Spinal cord (tissue), 10 donors: ENCODE data around the gene KCNN4. TPM values are rescaled to one million over a fixed set of nuclear protein-coding genes. Genes with fewer than 3 reads are reported as not detected.
"Not testable (repeated sequence)": the region's sequence is repeated elsewhere in the genome, so short reads cannot be mapped to it uniquely, and the experiment has no call there.

Source experiments
- DNase-seq, 6 donors: peaks; one replicate each; pipeline versions ENCODE4 v3.0.0 to v3.0.0-alpha.2; 2013 to 2015; ENCODE audit warnings: low spot score in 6 of 6, low read depth in 4 of 6
- H3K27ac ChIP-seq: one replicate; pipeline ENCODE4 v1.5.1; 2013; ENCODE audit warnings: low read depth, low read length, control low read depth
- H3K27me3 ChIP-seq: one replicate; pipeline ENCODE4 v1.6.1; 2013; ENCODE audit warnings: low read length; ENCODE audit not compliant: control insufficient read depth, insufficient read depth
- H3K36me3 ChIP-seq: one replicate; pipeline ENCODE4 v1.6.1; 2013; ENCODE audit warnings: low read length; ENCODE audit not compliant: control insufficient read depth, insufficient read depth
- H3K4me1 ChIP-seq: one replicate; pipeline ENCODE4 v1.6.1; 2013; ENCODE audit warnings: low read length; ENCODE audit not compliant: control insufficient read depth, insufficient read depth
- H3K4me3 ChIP-seq: one replicate; pipeline ENCODE4 v1.5.1; 2013; ENCODE audit warnings: low read depth, low read length, control low read depth
- H3K9me3 ChIP-seq: one replicate; pipeline ENCODE4 v1.6.1; 2013; ENCODE audit warnings: low read length; ENCODE audit not compliant: control insufficient read depth, insufficient read depth
- WGBS: methylation state at CpG from one replicate; pipeline ENCODE4 v1.1.5; 2013; ENCODE audit warnings: missing lambda C conversion rate; ENCODE audit not compliant: insufficient coverage; 5-methylcytosine and 5-hydroxymethylcytosine counted together
- polyA plus RNA-seq, 2 donors: library from polyadenylated mRNA; unstranded; fragments of 120-200 nt; gene quantifications; one replicate each; pipeline ENCODE4 v1.2.1, GENCODE V29; 2013; ENCODE audit not compliant: insufficient read length in 2 of 2
- total RNA-seq, 2 donors: library from RNA; depleted of rRNA in 1 of 2; stranded (reverse); fragments of 120-200 nt in 1 of 2; fragments of >200 nt in 1 of 2; gene quantifications; one replicate each; pipeline versions ENCODE4 v1.2.3 to v1.2.4, GENCODE V29; 2013 to 2014
- donor health status: healthy.

The KCNN4 gene
- total and polyA plus RNA-seq, 4 donors = 0.62 to 1.1 (median 0.81) TPM

GRCh38 chr19:43814663-43815352 is 34.0 kb upstream of the KCNN4 start:
- 100% methylated on average over 2 of the region's 5 CpGs for WGBS
- peaks cover 2% of the 10 kb centered on the region for H3K27me3 ChIP-seq
- no peaks in the 10 kb centered on the region for H3K9me3 ChIP-seq
- no peaks in the 10 kb centered on the region for H3K36me3 ChIP-seq
- DNase-seq = no peak
- H3K4me3 ChIP-seq = no peak overlapping the region
- H3K4me1 ChIP-seq = no peaks in the 10 kb centered on the region
- no peak overlapping the region for H3K27ac ChIP-seq

- Histone ChIP-seq H3K4me1 (no peaks in the 10 kb centered on the region), H3K27ac (no peak overlapping the region), H3K4me3 (no peak overlapping the region), H3K27me3 (no peaks in the 10 kb centered on the region), H3K9me3 (no peaks in the 10 kb centered on the region), H3K36me3 (no peaks in the 10 kb centered on the region)
- no peak for DNase-seq
- 63% methylated on average over 2 of the region's 6 CpGs for WGBS
Observed at GRCh38 chr19:43812688-43813087, 31.9 kb upstream of the KCNN4 start.

GRCh38 chr19:43812259-43812658 is 31.5 kb upstream of the KCNN4 start:
- H3K36me3 ChIP-seq = no peaks in the 10 kb centered on the region
- H3K27ac ChIP-seq = no peak overlapping the region
- no peak for DNase-seq
- H3K9me3 ChIP-seq = no peaks in the 10 kb centered on the region
- H3K4me1 ChIP-seq = no peaks in the 10 kb centered on the region
- H3K4me3 ChIP-seq = no peak overlapping the region
- H3K27me3 ChIP-seq = no peaks in the 10 kb centered on the region
- no CpG with 5 or more reads among the region's 1 CpG for WGBS

GRCh38 chr19:43811837-43812236 is 31.1 kb upstream of the KCNN4 start:
- H3K4me3 ChIP-seq = no peak overlapping the region
- H3K27me3 ChIP-seq = no peaks in the 10 kb centered on the region
- no peaks in the 10 kb centered on the region for H3K36me3 ChIP-seq
- H3K4me1 ChIP-seq = no peaks in the 10 kb centered on the region
- no peaks in the 10 kb centered on the region for H3K9me3 ChIP-seq
- no peak for DNase-seq
- H3K27ac ChIP-seq = no peak overlapping the region
- WGBS = no CpG with 5 or more reads among the region's 1 CpG

- no peaks in the 10 kb centered on the region for H3K36me3 ChIP-seq
- H3K4me1 ChIP-seq = no peaks in the 10 kb centered on the region
- no peak overlapping the region for H3K27ac ChIP-seq
- no peaks in the 10 kb centered on the region for H3K9me3 ChIP-seq
- no peaks in the 10 kb centered on the region for H3K27me3 ChIP-seq
- H3K4me3 ChIP-seq = no peak overlapping the region
- peak in 2 of 6 donors; percentile 40 to 49 for DNase-seq
- 66% methylated on average over 3 of the region's 8 CpGs for WGBS
Observed at GRCh38 chr19:43809762-43810696, 29.3 kb upstream of the KCNN4 start.

GRCh38 chr19:43807651-43808050 is 26.9 kb upstream of the KCNN4 start:
- Histone ChIP-seq H3K4me3 (no peak overlapping the region), H3K36me3 (no peaks in the 10 kb centered on the region), H3K9me3 (no peaks in the 10 kb centered on the region), H3K27me3 (no peaks in the 10 kb centered on the region), H3K4me1 (no peaks in the 10 kb centered on the region), H3K27ac (no peak overlapping the region)
- DNase-seq = no peak

GRCh38 chr19:43806848-43807247 is 26.1 kb upstream of the KCNN4 start:
- Histone ChIP-seq H3K9me3 (no peaks in the 10 kb centered on the region), H3K4me1 (no peaks in the 10 kb centered on the region), H3K27me3 (no peaks in the 10 kb centered on the region), H3K27ac (no peak overlapping the region), H3K4me3 (no peak overlapping the region), H3K36me3 (no peaks in the 10 kb centered on the region)
- DNase-seq = no peak
- WGBS = 80% methylated on average over 1 of the region's 5 CpGs

GRCh38 chr19:43806401-43806800 is 25.6 kb upstream of the KCNN4 start:
- DNase-seq, H3K9me3 ChIP-seq, H3K27me3 ChIP-seq, H3K4me3 ChIP-seq, H3K36me3 ChIP-seq, H3K27ac ChIP-seq, H3K4me1 ChIP-seq: not testable (repeated sequence)
- WGBS = 81% methylated on average over 3 of the region's 7 CpGs

- Histone ChIP-seq H3K27ac (no peak overlapping the region), H3K27me3 (peaks cover under 1% of the 10 kb centered on the region), H3K4me1 (no peaks in the 10 kb centered on the region), H3K4me3 (no peak overlapping the region), H3K9me3 (no peaks in the 10 kb centered on the region), H3K36me3 (no peaks in the 10 kb centered on the region)
- no peak for DNase-seq
- 17% methylated on average over 1 of the region's 2 CpGs for WGBS
Observed at GRCh38 chr19:43804432-43804831, 23.7 kb upstream of the KCNN4 start.
